NCI-H748 (cell line): ENCODE measurements around the gene EBNA1BP2.
"Not testable (repeated sequence)": the region's sequence is repeated elsewhere in the genome, so short reads cannot be mapped to it uniquely, and the experiment has no call there.

Experiments used
- DNase-seq: peaks from one replicate; lab custom pipeline; 2025; ENCODE audit not compliant: unreplicated experiment; lab: John Stamatoyannopoulos, UW

The EBNA1BP2 gene

DNA sequence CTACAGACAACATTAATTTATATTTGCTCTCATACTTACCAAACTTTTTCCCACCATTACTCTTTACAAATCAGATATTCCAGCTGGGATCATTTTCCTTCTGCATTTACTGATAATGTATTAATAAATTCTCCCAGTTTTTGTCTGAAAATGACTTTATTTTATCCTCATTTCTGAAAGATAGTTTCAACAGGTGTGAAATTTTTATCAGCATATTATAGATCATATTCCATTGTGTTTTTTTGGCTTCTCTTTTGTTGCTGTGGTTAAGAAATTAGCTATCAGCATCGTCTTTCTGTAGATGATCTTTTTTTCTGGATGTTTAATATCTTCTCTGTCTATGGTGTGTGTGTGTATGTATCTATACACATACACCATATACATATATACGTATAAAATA lies 2.8 kb upstream of the EBNA1BP2 start:
- no peak for DNase-seq

DNA sequence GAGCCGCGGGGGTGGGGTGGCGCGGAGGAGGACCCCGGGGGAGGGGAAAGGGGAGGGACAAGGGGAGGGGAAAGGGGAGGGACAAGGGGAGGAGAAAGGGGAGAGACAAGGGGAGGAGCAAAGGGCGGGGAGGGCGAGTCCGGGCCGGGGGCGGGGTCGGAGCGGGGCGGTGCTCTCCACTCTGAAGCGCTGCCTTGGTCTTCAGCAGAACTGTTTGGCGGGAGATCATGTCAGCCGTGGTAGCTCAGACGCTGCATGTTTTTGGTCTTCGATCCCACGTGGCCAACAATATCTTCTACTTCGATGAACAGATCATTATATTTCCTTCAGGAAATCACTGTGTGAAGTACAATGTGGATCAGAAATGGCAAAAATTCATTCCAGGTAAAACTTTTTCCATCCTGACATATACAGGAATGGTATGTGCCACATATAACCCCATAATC lies 460 bp upstream of the EBNA1BP2 start:
- peak; percentile 100 for DNase-seq

DNA sequence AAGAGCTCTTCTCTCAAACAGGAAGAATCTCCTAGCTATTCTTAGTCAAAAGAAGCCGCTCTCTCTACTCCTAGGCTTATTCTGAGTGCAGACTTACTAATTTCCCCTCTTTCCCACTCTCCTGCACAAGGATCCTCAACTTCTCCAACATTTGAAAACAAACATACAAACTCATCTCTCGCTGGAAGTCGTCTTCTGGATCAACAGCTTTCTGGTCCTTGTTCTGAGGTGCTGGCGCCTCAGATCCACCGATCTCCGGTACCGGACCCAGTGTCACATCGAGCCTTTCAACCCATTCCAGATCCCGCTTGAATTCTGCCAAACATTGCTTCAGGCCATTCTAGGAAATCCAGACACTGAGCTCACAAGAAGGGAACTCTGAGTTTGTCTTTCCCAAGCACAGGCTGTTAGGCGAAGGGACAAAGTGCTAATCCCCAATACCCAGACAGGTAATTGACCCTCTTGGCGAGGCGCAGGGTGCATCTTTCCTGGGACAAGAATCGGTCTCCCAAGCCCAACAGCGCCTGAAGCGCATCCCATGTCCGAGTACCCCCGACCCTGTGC lies 696 bp downstream of the EBNA1BP2 start:
- no peak for DNase-seq

DNA sequence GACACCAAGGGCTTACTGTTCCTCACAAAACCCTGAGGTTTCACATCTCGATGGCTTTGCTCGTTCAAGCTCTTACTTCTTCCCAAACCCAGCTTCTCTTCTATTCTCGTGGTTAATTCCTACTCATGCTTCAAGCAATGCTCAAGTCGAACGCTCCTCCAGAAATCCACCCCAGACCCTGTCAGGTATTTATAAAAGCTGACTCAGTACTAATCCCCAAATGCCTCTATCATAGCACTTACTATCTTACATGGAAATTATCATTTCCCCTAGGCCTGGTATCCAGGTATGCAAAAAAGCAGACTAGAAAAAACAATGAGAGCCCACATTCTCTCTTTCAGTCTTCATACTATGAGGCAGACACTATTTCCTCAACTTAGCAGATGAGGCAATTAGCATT lies 6.3 kb downstream of the EBNA1BP2 start:
- DNase-seq = no peak

- no peak for DNase-seq
Measured at GRCh38 chr1:43165162-43165561, 6.9 kb downstream of the EBNA1BP2 start.

- DNase-seq = no peak
Measured at GRCh38 chr1:43156026-43156425, 16.1 kb downstream of the EBNA1BP2 start.

DNA sequence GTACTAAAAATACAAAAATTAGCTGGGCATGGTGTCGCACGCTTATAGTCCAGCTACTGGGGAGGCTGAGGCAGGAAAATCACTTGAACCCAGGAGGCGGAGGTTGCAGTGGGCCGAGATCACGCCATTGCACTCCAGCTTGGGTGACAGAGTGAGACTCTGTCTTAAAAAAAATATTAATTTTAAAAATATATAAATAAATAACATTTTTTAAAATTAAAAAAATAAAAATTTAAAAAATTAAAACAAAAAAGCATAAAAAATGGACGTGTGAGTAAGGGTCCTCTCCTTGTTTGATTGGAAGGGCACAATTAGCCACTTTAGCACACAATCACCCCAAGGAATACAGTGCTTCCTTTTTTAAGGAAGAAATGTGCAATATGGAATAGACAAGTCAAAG lies 18.6 kb downstream of the EBNA1BP2 start:
- DNase-seq = no peak

GRCh38 chr1:43152866-43153265 lies 19.2 kb downstream of the EBNA1BP2 start:
- no peak for DNase-seq

- DNase-seq = no peak
Measured at GRCh38 chr1:43149889-43150288, 22.2 kb downstream of the EBNA1BP2 start.

GRCh38 chr1:43147625-43148327 lies 24.3 kb downstream of the EBNA1BP2 start:
- DNase-seq = peak; percentile 100

DNA sequence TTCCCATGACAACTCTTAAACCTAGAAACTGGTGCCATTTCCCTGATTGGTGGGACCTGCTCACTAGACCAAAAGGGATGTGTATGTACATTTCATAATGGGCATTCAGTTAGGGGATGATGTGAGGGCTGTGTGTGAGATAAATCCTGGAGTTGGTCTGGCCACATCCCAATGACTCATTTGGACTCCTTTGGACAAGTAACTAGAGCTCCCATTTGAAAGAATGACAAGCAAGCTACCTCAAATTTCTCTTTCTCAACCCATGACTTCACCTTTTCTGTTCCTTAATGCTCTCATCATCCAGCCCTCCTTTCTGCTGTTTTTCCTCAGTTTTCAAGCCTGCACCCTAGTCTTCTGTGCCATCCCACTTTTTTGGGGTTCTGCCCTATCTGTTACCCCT lies 27.9 kb downstream of the EBNA1BP2 start:
- no peak for DNase-seq

- peak; percentile 63 for DNase-seq
Measured at GRCh38 chr1:43143441-43143888, 28.6 kb downstream of the EBNA1BP2 start.

DNA sequence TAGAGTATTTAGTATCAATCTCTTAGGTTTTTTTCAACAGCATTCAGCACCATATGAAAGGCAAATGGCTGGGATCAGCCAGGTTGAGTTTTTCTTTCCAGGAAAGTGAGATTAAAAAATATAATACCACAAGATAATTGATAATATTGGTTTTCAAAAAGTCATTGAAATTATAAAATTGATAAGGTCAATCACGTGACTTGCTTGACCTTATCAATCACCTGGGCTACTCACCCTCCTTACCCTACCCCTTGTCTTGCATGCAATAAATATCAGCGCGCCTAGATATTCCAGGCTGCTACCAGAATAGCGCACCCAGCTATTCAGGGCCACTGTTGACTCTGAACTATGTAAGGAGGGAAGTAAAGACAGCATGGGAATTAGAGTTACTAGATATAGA lies 31.5 kb downstream of the EBNA1BP2 start:
- no peak for DNase-seq

- DNase-seq = no peak
Measured at GRCh38 chr1:43140010-43140409, 32.1 kb downstream of the EBNA1BP2 start.

GRCh38 chr1:43139295-43139694 lies 32.8 kb downstream of the EBNA1BP2 start:
- not testable (repeated sequence) for DNase-seq

GRCh38 chr1:43137445-43138052 lies 34.5 kb downstream of the EBNA1BP2 start:
- no peak for DNase-seq

DNA sequence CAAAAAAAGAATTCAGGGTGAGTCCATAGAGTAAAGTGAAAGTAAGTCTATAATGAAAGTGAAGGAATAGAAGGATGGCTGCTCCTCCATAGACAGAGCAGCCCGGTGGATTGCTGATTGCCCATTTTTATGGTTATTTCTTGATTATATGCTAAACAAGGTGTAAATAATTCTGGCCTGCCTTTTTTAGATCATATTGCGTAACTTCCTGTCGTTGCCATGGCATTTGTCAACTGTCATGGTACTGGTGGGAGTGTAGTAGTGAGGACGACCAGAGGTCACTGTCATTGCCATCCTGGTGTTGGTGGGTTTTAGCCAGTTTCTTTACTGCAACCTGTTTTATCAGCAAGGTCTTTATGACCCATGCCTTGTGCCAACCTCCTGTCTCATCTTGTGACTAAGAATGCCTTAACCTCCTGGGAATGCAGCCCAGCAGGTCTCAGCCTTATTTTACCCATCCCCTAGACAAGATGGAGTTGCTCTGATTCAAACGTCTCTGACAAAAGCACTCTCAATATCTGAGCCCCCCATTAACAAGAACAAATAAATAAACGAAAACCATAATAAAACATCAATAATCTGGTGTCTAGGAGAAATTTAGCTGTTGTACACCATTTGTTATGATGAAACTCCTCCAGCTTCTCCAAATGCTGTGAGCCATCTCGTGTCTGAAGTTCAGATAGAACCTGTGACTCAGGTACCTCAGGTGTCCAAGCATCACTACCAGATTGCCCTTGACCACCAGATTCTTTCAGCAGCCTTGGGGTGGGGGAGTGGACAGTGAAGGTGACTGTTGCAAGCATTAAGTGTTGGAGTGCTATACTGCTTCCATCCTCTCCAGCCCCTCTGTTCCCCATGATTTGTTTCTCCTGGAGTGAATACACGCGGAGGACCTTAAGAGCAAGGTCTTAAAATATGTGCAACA lies 36.0 kb downstream of the EBNA1BP2 start:
- DNase-seq = no peak

- DNase-seq = no peak
Measured at GRCh38 chr1:43134640-43135039, 37.5 kb downstream of the EBNA1BP2 start.

- DNase-seq = no peak
Measured at GRCh38 chr1:43134068-43134467, 38.0 kb downstream of the EBNA1BP2 start.

- DNase-seq = no peak
Measured at GRCh38 chr1:43129426-43129825, 42.7 kb downstream of the EBNA1BP2 start.

DNA sequence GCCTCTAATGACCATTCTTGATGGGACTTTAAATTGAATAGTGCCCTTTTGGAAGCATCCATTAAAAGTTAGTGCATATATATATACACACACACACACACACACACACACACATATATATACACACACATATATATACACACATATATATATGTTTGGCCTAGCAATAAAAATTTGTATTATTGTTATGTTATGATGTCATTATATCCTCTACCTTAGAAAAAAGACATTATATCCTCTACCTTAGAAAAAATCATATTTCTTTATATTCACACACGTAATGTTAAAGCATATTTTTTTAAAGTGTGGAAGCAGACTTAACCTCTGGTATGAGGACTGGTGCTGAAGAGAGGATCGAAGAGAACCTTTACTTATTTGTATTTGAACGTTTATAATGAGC lies 43.3 kb downstream of the EBNA1BP2 start:
- DNase-seq = no peak
